ENCODE measurements around the gene TRAPPC2L.
"Not testable (repeated sequence)": the region's sequence is repeated elsewhere in the genome, so short reads cannot be mapped to it uniquely, and the experiment has no call there.

The TRAPPC2L gene

DNA sequence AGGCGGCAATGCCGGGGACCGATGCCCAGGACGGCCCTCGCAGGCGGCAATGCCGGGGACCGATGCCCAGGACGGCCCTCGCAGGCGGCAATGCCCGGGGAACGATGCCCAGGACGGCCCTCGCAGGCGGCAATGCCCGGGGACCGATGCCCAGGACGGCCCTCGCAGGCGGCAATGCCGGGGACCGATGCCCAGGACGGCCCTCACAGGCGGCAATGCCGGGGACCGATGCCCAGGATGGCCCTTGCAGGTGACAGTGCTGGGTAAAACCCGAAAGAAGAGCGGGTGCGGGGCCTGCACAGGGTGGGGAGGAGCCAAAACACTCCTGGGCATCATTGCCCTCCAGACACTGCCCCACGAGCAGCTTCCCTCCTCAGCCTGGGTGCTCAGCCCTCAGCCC is 33.3 kb upstream of the TRAPPC2L start:
- not testable (repeated sequence) for H3K9me3 ChIP-seq (ENCODE audit: insufficient read depth, low read depth, low read length); H2BK12ac ChIP-seq (ENCODE audit: low read length); H3K14ac ChIP-seq (ENCODE audit: low read length); H3K18ac ChIP-seq (ENCODE audit: low read length); H3K23ac ChIP-seq (ENCODE audit: low read length); H3K79me2 ChIP-seq (ENCODE audit: control insufficient read depth, insufficient read depth, low read length, poor library complexity); H4K12ac ChIP-seq (ENCODE audit: low read depth, low read length); H4K8ac ChIP-seq (ENCODE audit: low read depth, low read length); H4K91ac ChIP-seq (ENCODE audit: low read depth, low read length); H3K79me1 ChIP-seq (ENCODE audit: low read length); H2BK120ac ChIP-seq (ENCODE audit: insufficient read depth, low read length, poor library complexity); H3K4ac ChIP-seq (ENCODE audit: low read depth, low read length); H3K4me2 ChIP-seq (ENCODE audit: low read length); H3K27me3 ChIP-seq (ENCODE audit: insufficient read depth, low read length); H3K4me1 ChIP-seq (ENCODE audit: control insufficient read depth in 1 of 2, insufficient read depth in 2 of 2, low read length in 2 of 2); H2AFZ ChIP-seq (ENCODE audit: insufficient read depth, low read length, poor library complexity); H2AK5ac ChIP-seq (ENCODE audit: low read length); H3K4me3 ChIP-seq (ENCODE audit: low read depth, low read length); DNase-seq; H3K9ac ChIP-seq (ENCODE audit: low read length); H2BK5ac ChIP-seq (ENCODE audit: low read depth, low read length, poor library complexity); H3K27ac ChIP-seq (ENCODE audit: low read depth, low read length)
- no CpG with 5 or more reads among the region's 31 CpGs for WGBS (ENCODE audit: extremely low coverage, insufficient coverage, insufficient read length)
- H3K36me3 ChIP-seq (ENCODE audit: control insufficient read depth in 1 of 2, insufficient read depth in 2 of 2, low read length in 2 of 2): peaks cover 37 to 49% of the 10 kb centered on the region in 2 experiments

DNA sequence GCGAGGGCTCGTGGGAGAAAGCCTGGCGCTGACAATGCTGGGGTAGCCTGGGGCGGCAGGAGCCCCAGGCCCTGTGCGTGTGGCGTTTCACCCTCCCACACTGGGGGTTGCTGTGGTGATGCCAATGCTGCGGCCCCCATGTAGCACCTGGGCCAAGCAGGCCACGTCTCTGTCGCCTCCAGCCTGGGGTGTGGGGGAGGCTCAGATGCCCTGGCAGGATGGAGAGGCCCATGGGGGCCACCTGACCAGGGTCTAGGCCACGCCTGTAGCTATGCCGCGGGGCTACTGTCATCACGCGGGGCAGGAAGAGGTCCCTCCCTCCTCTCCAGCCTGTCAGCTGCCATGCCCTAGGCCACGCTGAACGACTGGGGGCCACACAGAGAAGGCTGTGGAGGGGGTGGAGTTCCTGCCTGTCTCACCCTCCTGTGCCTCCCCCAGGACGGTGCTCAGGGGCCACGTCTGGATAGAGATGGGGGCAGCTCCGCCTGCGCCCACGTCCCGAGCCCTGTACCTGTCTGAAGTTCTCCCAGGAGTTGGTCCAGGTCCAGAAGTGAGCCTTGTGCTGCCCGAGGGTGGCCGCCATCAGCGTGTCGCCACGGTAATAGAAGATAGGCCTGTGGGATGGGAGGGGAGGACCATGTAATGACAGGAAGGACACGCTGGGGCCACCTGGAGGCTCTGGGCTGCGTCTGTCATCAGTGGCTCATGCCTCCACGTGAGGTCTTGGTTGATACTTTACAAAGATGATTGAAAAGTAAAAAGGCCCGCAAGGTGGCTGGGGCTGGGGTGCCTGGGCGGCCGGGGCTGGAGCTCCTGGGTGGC is 32.5 kb upstream of the TRAPPC2L start:
- H2AFZ ChIP-seq (ENCODE audit: insufficient read depth, low read length, poor library complexity): no peak overlapping the region
- peaks cover 2% of the 10 kb centered on the region for H3K9me3 ChIP-seq (ENCODE audit: insufficient read depth, low read depth, low read length)
- H2BK12ac ChIP-seq (ENCODE audit: low read length): no peak overlapping the region
- H4K91ac ChIP-seq (ENCODE audit: low read depth, low read length): no peak overlapping the region
- H3K9ac ChIP-seq (ENCODE audit: low read length): no peak overlapping the region
- no peaks in the 10 kb centered on the region for H3K79me2 ChIP-seq (ENCODE audit: control insufficient read depth, insufficient read depth, low read length, poor library complexity)
- H3K23ac ChIP-seq (ENCODE audit: low read length): no peak overlapping the region
- H2BK5ac ChIP-seq (ENCODE audit: low read depth, low read length, poor library complexity): no peak overlapping the region
- H4K8ac ChIP-seq (ENCODE audit: low read depth, low read length): no peak overlapping the region
- peaks cover 41 to 50% of the 10 kb centered on the region in 2 experiments for H3K36me3 ChIP-seq (ENCODE audit: control insufficient read depth in 1 of 2, insufficient read depth in 2 of 2, low read length in 2 of 2)
- H2BK120ac ChIP-seq (ENCODE audit: insufficient read depth, low read length, poor library complexity): no peak overlapping the region
- no peak overlapping the region for H3K4me2 ChIP-seq (ENCODE audit: low read length)
- WGBS (ENCODE audit: extremely low coverage, insufficient coverage, insufficient read length): no CpG with 5 or more reads among the region's 33 CpGs
- H2AK5ac ChIP-seq (ENCODE audit: low read length): no peak overlapping the region
- H3K18ac ChIP-seq (ENCODE audit: low read length): no peak overlapping the region
- H3K4ac ChIP-seq (ENCODE audit: low read depth, low read length): no peak overlapping the region
- no peaks in the 10 kb centered on the region for H3K27me3 ChIP-seq (ENCODE audit: insufficient read depth, low read length)
- no peak overlapping the region for H3K27ac ChIP-seq (ENCODE audit: low read depth, low read length)
- no peak overlapping the region for H4K12ac ChIP-seq (ENCODE audit: low read depth, low read length)
- DNase-seq: no peak
- H3K14ac ChIP-seq (ENCODE audit: low read length): no peak overlapping the region
- no peaks in the 10 kb centered on the region for H3K4me1 ChIP-seq (ENCODE audit: control insufficient read depth in 1 of 2, insufficient read depth in 2 of 2, low read length in 2 of 2)
- no peak overlapping the region for H3K4me3 ChIP-seq (ENCODE audit: low read depth, low read length)
- H3K79me1 ChIP-seq (ENCODE audit: low read length): no peaks in the 10 kb centered on the region

DNA sequence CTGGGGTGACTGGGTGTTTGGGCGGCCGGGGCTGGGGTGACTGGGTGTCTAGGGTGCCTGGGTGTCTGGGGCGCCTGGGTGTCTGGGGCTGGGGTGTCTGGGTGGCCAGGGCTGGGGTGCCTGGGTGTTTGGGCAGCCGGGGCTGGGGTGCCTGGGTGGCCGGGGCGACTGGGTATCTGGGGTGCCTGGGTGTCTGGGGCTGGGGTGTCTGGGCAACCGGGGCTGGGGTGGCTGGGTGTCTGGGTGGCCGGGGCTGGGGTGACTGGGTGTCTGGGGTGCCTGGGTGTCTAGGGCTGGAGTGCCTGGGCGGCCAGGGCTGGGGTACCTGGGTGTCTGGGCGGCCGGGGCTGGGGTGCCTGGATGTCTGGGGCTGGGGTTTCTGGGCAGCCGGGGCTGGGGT is 31.8 kb upstream of the TRAPPC2L start:
- Histone ChIP-seq H4K12ac (ENCODE audit: low read depth, low read length) (no peak overlapping the region), H2BK120ac (ENCODE audit: insufficient read depth, low read length, poor library complexity) (no peak overlapping the region), H2BK12ac (ENCODE audit: low read length) (no peak overlapping the region), H2AFZ (ENCODE audit: insufficient read depth, low read length, poor library complexity) (no peak overlapping the region), H4K8ac (ENCODE audit: low read depth, low read length) (no peak overlapping the region), H3K9me3 (ENCODE audit: insufficient read depth, low read depth, low read length) (peaks cover 2% of the 10 kb centered on the region), H3K4me2 (ENCODE audit: low read length) (no peak overlapping the region), H3K4me1 (ENCODE audit: control insufficient read depth in 1 of 2, insufficient read depth in 2 of 2, low read length in 2 of 2) (no peaks in the 10 kb centered on the region), H3K27me3 (ENCODE audit: insufficient read depth, low read length) (no peaks in the 10 kb centered on the region), H3K79me1 (ENCODE audit: low read length) (no peaks in the 10 kb centered on the region), H4K91ac (ENCODE audit: low read depth, low read length) (no peak overlapping the region), H3K18ac (ENCODE audit: low read length) (no peak overlapping the region), H3K14ac (ENCODE audit: low read length) (no peak overlapping the region), H3K4ac (ENCODE audit: low read depth, low read length) (no peak overlapping the region), H2BK5ac (ENCODE audit: low read depth, low read length, poor library complexity) (no peak overlapping the region), H3K79me2 (ENCODE audit: control insufficient read depth, insufficient read depth, low read length, poor library complexity) (no peaks in the 10 kb centered on the region), H3K4me3 (ENCODE audit: low read depth, low read length) (no peak overlapping the region), H3K9ac (ENCODE audit: low read length) (no peak overlapping the region), H3K27ac (ENCODE audit: low read depth, low read length) (no peak overlapping the region), H2AK5ac (ENCODE audit: low read length) (no peak overlapping the region), H3K36me3 (ENCODE audit: control insufficient read depth in 1 of 2, insufficient read depth in 2 of 2, low read length in 2 of 2) (peaks cover 43 to 50% of the 10 kb centered on the region in 2 experiments), H3K23ac (ENCODE audit: low read length) (no peak overlapping the region)
- no CpG with 5 or more reads among the region's 12 CpGs for WGBS (ENCODE audit: extremely low coverage, insufficient coverage, insufficient read length)
- no peak for DNase-seq

DNA sequence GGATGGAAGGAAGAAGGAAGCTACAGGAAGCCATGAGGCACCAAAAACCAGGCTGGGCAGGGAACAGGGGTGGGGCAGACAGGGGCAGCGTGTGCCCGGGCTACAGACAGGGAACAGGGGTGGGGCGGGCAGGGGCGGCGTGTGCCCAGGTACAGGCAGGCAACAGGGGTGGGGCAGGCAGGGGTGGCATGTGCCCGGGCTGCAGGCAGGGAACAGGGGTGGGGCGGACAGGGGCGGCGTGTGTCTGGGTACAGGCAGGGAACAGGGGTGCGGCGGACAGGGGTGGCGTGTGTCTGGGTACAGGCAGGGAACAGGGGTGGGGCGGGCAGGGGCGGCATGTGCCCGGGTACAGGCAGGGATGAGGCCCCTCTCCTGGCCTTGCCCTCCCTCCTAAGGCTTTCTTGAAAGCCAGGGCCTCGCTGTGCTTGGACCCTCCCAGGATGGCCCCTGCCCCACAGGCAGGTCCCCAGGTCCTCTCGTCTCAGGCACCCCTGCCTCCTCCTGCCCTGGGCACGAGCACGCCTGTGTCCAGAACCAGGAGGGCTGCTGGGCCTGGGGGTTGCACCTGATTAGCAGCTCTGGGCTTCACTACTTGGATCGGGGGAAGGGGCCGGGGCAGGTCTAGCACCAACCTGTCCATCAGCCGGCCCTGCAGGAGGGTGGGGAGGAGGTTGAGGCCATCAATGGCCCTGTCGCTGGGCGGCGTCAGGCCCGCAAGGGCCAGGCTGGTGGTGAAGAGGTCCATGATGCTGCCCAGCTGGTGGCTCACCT is 30.7 kb upstream of the TRAPPC2L start:
- Histone ChIP-seq H3K9ac (ENCODE audit: low read length) (no peak overlapping the region), H2BK12ac (ENCODE audit: low read length) (no peak overlapping the region), H3K9me3 (ENCODE audit: insufficient read depth, low read depth, low read length) (peaks cover 2% of the 10 kb centered on the region), H3K4ac (ENCODE audit: low read depth, low read length) (no peak overlapping the region), H3K4me2 (ENCODE audit: low read length) (no peak overlapping the region), H3K4me1 (ENCODE audit: control insufficient read depth in 1 of 2, insufficient read depth in 2 of 2, low read length in 2 of 2) (no peaks in the 10 kb centered on the region), H2AK5ac (ENCODE audit: low read length) (no peak overlapping the region), H3K23ac (ENCODE audit: low read length) (no peak overlapping the region), H3K36me3 (ENCODE audit: control insufficient read depth in 1 of 2, insufficient read depth in 2 of 2, low read length in 2 of 2) (peaks cover 36 to 40% of the 10 kb centered on the region in 2 experiments), H2BK120ac (ENCODE audit: insufficient read depth, low read length, poor library complexity) (no peak overlapping the region), H3K27me3 (ENCODE audit: insufficient read depth, low read length) (no peaks in the 10 kb centered on the region), H4K91ac (ENCODE audit: low read depth, low read length) (no peak overlapping the region), H4K8ac (ENCODE audit: low read depth, low read length) (no peak overlapping the region), H3K14ac (ENCODE audit: low read length) (no peak overlapping the region), H3K79me1 (ENCODE audit: low read length) (no peaks in the 10 kb centered on the region), H2BK5ac (ENCODE audit: low read depth, low read length, poor library complexity) (no peak overlapping the region), H3K27ac (ENCODE audit: low read depth, low read length) (no peak overlapping the region), H3K4me3 (ENCODE audit: low read depth, low read length) (no peak overlapping the region), H3K79me2 (ENCODE audit: control insufficient read depth, insufficient read depth, low read length, poor library complexity) (no peaks in the 10 kb centered on the region), H2AFZ (ENCODE audit: insufficient read depth, low read length, poor library complexity) (no peak overlapping the region), H4K12ac (ENCODE audit: low read depth, low read length) (no peak overlapping the region), H3K18ac (ENCODE audit: low read length) (no peak overlapping the region)
- WGBS (ENCODE audit: extremely low coverage, insufficient coverage, insufficient read length): no CpG with 5 or more reads among the region's 26 CpGs
- DNase-seq: no peak
